Cerebellar cortex (tissue), 1 donor: ENCODE data around the gene LGR4.
"Not testable (repeated sequence)": the region's sequence is repeated elsewhere in the genome, so short reads cannot be mapped to it uniquely, and the experiment has no call there.

ENCODE experiments used
- DNase-seq: peaks from one replicate; pipeline ENCODE4 v3.0.0-alpha.2; 2015; ENCODE audit warnings: low spot score

Gene LGR4

GRCh38 chr11:27458182-27458581 is 14.4 kb downstream of the LGR4 start:
- no peak for DNase-seq

GRCh38 chr11:27456795-27457329 is 15.7 kb downstream of the LGR4 start:
- no peak for DNase-seq

GRCh38 chr11:27456140-27456794 is 16.3 kb downstream of the LGR4 start:
- no peak for DNase-seq

GRCh38 chr11:27455667-27456066 is 16.9 kb downstream of the LGR4 start:
- no peak for DNase-seq

GRCh38 chr11:27453701-27454100 is 18.9 kb downstream of the LGR4 start:
- DNase-seq = no peak

GRCh38 chr11:27452147-27452546 is 20.4 kb downstream of the LGR4 start:
- no peak for DNase-seq

- DNase-seq = no peak
Measured at GRCh38 chr11:27451244-27451965, 21.2 kb downstream of the LGR4 start.

- DNase-seq = not testable (repeated sequence)
Measured at GRCh38 chr11:27448184-27448540, 24.4 kb downstream of the LGR4 start.

- DNase-seq = no peak
Measured at GRCh38 chr11:27447288-27448183, 25.1 kb downstream of the LGR4 start.

- DNase-seq = no peak
Measured at GRCh38 chr11:27445625-27446024, 27.0 kb downstream of the LGR4 start.

- DNase-seq = no peak
Measured at GRCh38 chr11:27444801-27445215, 27.8 kb downstream of the LGR4 start.

- peak; percentile 22 for DNase-seq
Measured at GRCh38 chr11:27443746-27444507, 28.7 kb downstream of the LGR4 start.

GRCh38 chr11:27443227-27443626 is 29.4 kb downstream of the LGR4 start:
- no peak for DNase-seq

- DNase-seq = no peak
Measured at GRCh38 chr11:27440090-27440489, 32.5 kb downstream of the LGR4 start.

GRCh38 chr11:27438595-27438981 is 34.0 kb downstream of the LGR4 start:
- DNase-seq = no peak

GRCh38 chr11:27437829-27438594 is 34.6 kb downstream of the LGR4 start:
- peak; percentile 29 for DNase-seq

- no peak for DNase-seq
Measured at GRCh38 chr11:27436916-27437315, 35.7 kb downstream of the LGR4 start.

GRCh38 chr11:27433742-27434141 is 38.8 kb downstream of the LGR4 start:
- DNase-seq = no peak

GRCh38 chr11:27431808-27432207 is 40.8 kb downstream of the LGR4 start:
- DNase-seq = no peak

- no peak for DNase-seq
Measured at GRCh38 chr11:27429761-27430393, 42.7 kb downstream of the LGR4 start.
